HG03520 (cell line): ENCODE data around the gene SYT11.
"Not testable (repeated sequence)": the region's sequence is repeated elsewhere in the genome, so short reads cannot be mapped to it uniquely, and the experiment has no call there.

Experiments used
- ATAC-seq: cut with Tn5 transposase; IDR thresholded peaks from one replicate; pipeline ENCODE4 v1.9.1; 2021; ENCODE audit warnings: mild to moderate bottlenecking, moderate library complexity; ENCODE audit not compliant: unreplicated experiment

The SYT11 gene

DNA sequence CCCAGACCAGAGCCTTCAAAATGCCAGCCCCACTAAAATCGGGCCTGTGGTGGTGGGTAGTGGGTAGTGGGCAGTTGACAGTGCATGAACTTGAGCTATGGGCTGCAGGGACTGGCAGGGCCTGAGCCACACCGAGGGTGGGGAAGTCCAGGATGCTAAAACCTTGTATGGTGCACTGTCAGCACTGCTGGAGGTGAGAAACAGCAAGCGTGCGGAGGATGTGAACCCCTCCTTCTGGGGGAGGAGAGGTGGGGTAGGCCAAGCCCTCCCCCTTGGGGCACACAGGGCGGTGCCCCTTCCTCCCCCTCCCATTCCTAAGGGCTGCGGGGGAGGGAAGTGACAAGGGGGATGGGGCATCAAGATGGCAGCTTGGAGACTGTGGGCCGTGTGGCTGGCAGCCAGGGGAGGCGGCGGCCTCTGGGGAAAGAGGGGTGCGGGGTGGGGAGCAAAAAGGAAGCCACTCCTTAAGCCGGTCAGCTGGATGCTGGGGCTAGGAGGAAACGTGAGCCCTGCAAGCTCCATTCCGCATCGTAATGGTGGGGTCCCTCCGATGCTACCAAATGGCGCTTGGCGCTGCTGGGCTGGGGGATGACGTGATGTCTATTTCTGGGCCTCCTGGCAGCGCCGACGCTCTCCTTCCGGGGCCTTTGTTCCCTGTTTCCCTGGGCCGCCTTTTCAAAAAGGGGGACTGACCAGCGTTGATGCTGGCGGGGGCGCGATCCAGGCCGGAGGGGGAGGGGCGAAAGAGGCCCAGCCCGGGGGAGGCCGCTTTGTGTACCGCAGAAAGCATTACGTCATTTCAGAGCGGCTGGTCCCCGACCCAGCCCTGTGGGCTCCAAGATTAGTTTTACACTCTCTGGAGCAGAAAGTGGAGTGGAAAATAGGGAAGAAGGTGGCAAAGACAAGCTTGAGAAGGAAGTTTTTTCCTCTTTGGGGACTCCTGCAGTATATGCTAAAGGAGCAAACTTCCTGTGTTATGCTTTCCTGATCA lies 809 bp downstream of the SYT11 start:
- ATAC-seq: no peak

DNA sequence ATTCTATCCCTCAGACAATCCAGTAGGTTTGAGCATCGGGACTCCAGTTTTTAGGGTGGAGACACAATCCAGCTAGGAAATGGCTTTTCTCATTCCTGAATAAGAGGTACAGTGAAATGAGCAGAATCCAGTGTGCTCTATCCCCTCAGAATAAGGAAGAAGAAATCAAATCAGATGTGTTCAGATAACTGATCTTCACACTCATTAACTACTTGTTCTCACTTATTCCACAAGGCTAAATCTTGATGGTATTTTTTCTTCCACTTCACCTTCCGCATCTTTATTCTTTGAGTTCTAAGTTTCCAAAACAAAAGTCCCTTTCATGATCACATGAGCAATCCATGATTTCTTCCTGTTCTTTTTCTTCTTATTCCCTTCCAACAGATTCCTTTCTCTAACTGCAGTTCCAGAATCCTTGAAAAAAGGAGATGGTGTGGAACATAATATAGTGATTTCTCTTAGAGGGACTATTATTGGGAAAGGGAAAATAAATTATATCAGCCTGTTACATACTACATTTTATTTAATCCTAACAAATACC lies 1.7 kb downstream of the SYT11 start:
- ATAC-seq: no peak

GRCh38 chr1:155861896-155862295 lies 2.5 kb downstream of the SYT11 start:
- no peak for ATAC-seq

- no peak for ATAC-seq
These were observed 5.0 kb downstream of the SYT11 start for GRCh38 chr1:155864393-155864792.

DNA sequence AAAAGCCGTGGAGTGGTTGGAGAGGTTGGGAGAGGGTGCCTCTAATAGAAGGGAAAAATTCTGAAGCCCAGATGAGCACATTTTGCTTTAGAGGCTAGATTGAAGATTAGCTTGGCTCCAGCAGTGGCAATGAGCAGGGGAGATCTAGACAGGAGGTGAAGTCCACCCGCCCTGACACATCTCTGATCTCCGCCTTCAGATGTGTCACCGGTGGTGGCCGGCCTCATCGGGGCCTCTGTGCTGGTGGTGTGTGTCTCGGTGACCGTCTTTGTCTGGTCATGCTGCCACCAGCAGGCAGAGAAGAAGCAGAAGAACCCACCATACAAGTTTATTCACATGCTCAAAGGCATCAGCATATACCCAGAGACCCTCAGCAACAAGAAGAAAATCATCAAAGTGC lies 8.4 kb downstream of the SYT11 start:
- no peak for ATAC-seq

GRCh38 chr1:155871390-155871789 lies 12.0 kb downstream of the SYT11 start:
- no peak for ATAC-seq

GRCh38 chr1:155872527-155872926 lies 13.2 kb downstream of the SYT11 start:
- no peak for ATAC-seq

- ATAC-seq: no peak
These were observed 14.5 kb downstream of the SYT11 start for GRCh38 chr1:155873860-155874259.

GRCh38 chr1:155877945-155878344 lies 18.6 kb downstream of the SYT11 start:
- no peak for ATAC-seq

- no peak for ATAC-seq
These were observed 20.9 kb downstream of the SYT11 start for GRCh38 chr1:155880251-155880650.

GRCh38 chr1:155880950-155881349 lies 21.6 kb downstream of the SYT11 start:
- no peak for ATAC-seq

- no peak for ATAC-seq
These were observed 22.9 kb downstream of the SYT11 start for GRCh38 chr1:155882235-155882634.

- ATAC-seq: no peak
These were observed 23.4 kb downstream of the SYT11 start for GRCh38 chr1:155882766-155883165.

DNA sequence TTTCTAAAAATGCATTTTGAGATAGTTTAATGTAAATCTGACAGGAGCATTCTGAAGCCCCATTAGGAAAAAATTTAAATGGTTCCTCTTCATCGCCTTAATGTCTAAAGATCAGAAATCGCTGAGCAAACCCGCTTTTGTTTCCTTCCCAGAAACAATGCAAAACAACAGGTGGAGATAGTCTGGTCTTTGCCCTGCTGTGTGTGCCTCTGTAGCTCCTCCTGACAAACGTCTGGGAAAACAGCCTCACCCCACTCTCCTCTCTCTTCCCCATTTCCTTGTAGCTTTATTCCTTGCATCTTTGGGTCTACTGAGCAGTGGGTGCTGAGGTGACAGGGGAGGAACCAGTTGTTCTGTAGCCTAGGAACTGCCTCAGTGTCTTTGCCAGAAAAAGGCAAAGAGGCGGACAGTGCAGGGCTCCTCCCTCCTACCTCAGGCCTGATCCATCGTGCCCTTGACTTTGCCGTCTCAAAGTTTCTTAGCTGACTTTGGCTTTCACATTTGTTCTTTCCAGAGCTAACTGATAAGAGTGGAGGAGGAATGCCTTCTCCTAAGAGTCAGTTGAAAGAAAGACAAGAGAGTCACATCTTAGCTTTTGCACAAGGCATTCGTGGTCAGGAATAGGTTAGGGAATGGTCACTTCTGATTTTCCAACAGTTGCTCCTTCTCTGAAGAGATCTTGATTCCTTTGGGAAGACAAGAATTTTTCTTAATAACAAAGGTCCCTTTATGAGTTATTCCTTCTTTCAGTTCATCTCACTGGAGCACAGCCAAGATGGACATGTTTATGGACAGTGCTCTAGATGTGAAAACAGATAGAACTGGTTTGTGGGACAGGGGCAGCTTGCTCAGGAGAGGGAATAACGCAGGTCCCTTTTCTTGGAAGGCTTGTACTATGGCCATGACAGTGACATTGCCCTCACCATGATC lies 24.9 kb downstream of the SYT11 start:
- no peak for ATAC-seq

GRCh38 chr1:155884982-155885381 lies 25.6 kb downstream of the SYT11 start:
- ATAC-seq: no peak

- no peak for ATAC-seq
These were observed 29.1 kb downstream of the SYT11 start for GRCh38 chr1:155888481-155888880.

DNA sequence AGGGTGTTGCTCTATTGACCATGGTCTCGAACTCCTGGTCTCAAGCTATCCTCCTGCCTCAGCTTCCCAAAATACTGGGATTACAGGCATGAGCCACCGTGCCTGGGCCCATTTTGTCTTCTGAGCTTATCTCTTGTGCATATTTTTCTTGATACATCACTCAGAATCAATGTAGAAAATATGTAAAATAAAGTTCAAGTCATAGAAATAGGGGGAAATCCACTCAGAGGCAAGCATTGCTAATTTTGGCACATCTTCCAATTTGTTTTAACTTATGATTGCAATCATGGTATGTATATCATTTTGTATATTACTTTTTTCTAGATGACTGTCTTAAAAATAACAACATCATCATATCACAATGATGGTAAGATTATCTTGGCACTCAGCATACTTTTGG lies 30.2 kb downstream of the SYT11 start:
- no peak for ATAC-seq

DNA sequence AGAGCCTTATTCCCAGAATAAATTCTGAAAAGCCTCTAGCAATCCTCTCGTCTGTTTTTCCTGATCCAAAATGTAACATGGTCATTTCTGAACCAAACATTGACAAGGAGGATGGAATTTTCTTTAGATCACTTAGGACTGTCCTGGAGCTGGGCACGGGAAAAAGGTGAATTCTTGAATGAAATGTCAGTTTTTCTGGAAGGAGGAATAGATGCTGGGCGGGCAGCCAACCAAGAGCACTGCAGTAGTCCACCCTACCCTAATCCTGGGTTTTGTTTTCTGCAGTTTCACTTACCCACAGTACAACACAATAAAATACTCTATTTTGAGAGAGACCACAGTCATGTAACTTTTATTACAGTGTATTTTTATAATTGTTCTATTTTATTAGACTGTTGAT lies 30.9 kb downstream of the SYT11 start:
- no peak for ATAC-seq

- no peak for ATAC-seq
These were observed 33.4 kb downstream of the SYT11 start for GRCh38 chr1:155892796-155893195.

DNA sequence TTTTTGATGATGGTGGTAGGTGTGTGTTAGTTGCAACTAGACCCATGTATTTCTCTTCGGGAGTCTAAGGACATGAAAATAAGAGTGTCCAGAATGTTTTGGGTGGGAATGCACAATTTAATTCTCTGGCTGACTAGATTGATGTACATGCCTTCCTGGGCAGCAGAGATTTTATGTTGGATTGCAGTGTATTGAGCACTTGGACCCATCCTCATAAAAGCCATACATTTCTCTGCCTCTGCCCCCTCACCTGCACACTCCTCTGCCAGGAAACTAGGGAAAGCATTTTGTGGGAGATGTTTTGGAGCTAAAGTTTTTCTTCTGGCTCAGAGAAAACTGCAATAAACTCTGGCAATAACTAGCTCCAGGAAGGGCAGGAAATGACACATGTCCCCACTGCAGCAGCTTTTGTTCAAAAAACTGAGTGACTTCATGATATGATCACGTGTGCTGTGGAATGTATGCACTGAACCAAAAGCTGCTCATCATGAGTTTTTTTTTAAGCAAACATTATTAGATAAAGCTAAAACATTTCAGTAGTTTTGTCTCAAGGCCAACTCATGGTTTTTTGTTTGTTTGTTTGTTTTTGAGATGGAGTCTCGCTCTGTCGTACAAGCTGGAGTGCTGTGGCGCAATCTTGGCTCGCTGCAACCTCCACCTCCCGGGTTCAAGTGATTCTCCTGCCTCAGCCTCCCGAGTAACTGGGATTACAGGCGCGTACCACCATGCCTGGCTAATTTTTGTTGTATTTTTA lies 34.2 kb downstream of the SYT11 start:
- ATAC-seq: no peak

GRCh38 chr1:155895617-155896016 lies 36.2 kb downstream of the SYT11 start:
- ATAC-seq: not testable (repeated sequence)
